ENCODE measurements around the gene TBC1D17. TPM values are rescaled to one million over a fixed set of nuclear protein-coding genes. Genes with fewer than 3 reads are reported as not detected.

Gene TBC1D17
- total RNA-seq, 2 donors from 2014 or later = 20.4 to 27.5 TPM

GRCh38 chr19:49853852-49854377 is 23.6 kb upstream of the TBC1D17 start:
- H3K4me1 ChIP-seq = peaks cover 0 to 37% of the 10 kb centered on the region in 2 donors
- no peaks in the 10 kb centered on the region for H3K27me3 ChIP-seq
- peaks cover 41% of the 10 kb centered on the region for H3K36me3 ChIP-seq
- no peak overlapping the region for H3K4me3 ChIP-seq
- DNase-seq (ENCODE audit: low spot score) = no peak
- no peaks in the 10 kb centered on the region for H3K9me3 ChIP-seq
- no peak for TF ChIP-seq CTCF (IDR thresholded peaks at IDR 0.05)
- no peak overlapping the region for H3K27ac ChIP-seq

GRCh38 chr19:49854378-49855263 is 22.9 kb upstream of the TBC1D17 start:
- DNase-seq (ENCODE audit: low spot score) = no peak
- TF ChIP-seq CTCF (IDR thresholded peaks at IDR 0.05) = no peak
- H3K4me1 ChIP-seq = peaks cover 0 to 37% of the 10 kb centered on the region in 2 donors
- H3K36me3 ChIP-seq = peaks cover 47% of the 10 kb centered on the region
- no peak overlapping the region for H3K27ac ChIP-seq
- H3K4me3 ChIP-seq = no peak overlapping the region
- no peaks in the 10 kb centered on the region for H3K9me3 ChIP-seq
- H3K27me3 ChIP-seq = no peaks in the 10 kb centered on the region

- Histone ChIP-seq H3K27ac (no peak overlapping the region), H3K4me3 (no peak overlapping the region), H3K9me3 (no peaks in the 10 kb centered on the region), H3K27me3 (no peaks in the 10 kb centered on the region), H3K36me3 (peaks cover 52% of the 10 kb centered on the region), H3K4me1 (peaks cover 0 to 30% of the 10 kb centered on the region in 2 donors)
- DNase-seq (ENCODE audit: low spot score) = no peak
- TF ChIP-seq CTCF (IDR thresholded peaks at IDR 0.05) = no peak
These were observed 22.2 kb upstream of the TBC1D17 start for GRCh38 chr19:49855277-49855675.

- Histone ChIP-seq H3K9me3 (no peaks in the 10 kb centered on the region), H3K27ac (no peak overlapping the region), H3K27me3 (no peaks in the 10 kb centered on the region), H3K4me1 (peaks cover 0 to 35% of the 10 kb centered on the region in 2 donors), H3K36me3 (peaks cover 59% of the 10 kb centered on the region), H3K4me3 (no peak overlapping the region)
- TF ChIP-seq CTCF (IDR thresholded peaks at IDR 0.05) = no peak
- DNase-seq (ENCODE audit: low spot score) = no peak
These were observed 21.6 kb upstream of the TBC1D17 start for GRCh38 chr19:49855676-49856573.

- Histone ChIP-seq H3K36me3 (peaks cover 66% of the 10 kb centered on the region), H3K4me1 (peaks cover 0 to 40% of the 10 kb centered on the region in 2 donors), H3K27ac (no peak overlapping the region), H3K9me3 (no peaks in the 10 kb centered on the region), H3K27me3 (no peaks in the 10 kb centered on the region), H3K4me3 (no peak overlapping the region)
- no peak for DNase-seq (ENCODE audit: low spot score)
- TF ChIP-seq CTCF (IDR thresholded peaks at IDR 0.05) = no peak
These were observed 20.9 kb upstream of the TBC1D17 start for GRCh38 chr19:49856574-49857021.

All from right atrium auricular region (tissue), 2 donors.